Erythroblast (primary cell): ENCODE results near the gene POLDIP3.

Experiments
- GATA1 ChIP-seq: IDR thresholded peaks from 2 replicates; pipeline ENCODE4 v1.6.1; 2011; ENCODE audit warnings: low read depth, mild to moderate bottlenecking, control low read depth, low read length, moderate library complexity
- POLR2A ChIP-seq: IDR thresholded peaks from 2 replicates; pipeline ENCODE4 v1.6.1; 2011; ENCODE audit warnings: mild to moderate bottlenecking, low read length

DNA sequence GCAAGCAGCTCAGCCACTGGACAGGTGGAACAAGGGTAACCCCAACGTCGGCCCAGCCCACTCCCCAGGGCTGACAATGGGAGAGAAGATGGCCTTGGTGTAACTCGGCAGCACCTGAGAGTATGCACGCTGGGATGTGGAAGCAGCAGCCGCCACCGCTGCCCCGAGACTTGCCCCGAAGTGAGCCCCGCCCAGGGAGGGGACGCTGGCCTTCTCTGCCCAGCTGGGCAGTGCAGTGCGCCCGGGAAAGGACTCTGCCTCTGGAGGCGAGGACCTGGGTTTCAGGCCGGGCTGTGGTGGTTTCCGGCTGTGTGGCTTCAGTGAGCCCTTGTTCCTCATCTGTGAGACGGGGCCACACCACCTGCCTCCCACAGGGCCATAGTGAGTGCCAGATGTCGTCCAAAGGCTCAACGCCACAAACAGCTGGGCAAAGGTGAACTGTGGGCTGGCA lies 8.6 kb upstream of the POLDIP3 start:
- TF ChIP-seq POLR2A (no peak), GATA1 (no peak)
